Measurements from ENCODE around the gene NPAS3. TPM values are rescaled to one million over a fixed set of nuclear protein-coding genes. Genes with fewer than 3 reads are reported as not detected.

Gene NPAS3
- total RNA-seq, 1 experiment from 2014 or later = 0.35 TPM

- Mint-ChIP-seq H3K9me3 (ENCODE audit: unreplicated experiment) (no peaks in the 10 kb centered on the region), H3K4me1 (ENCODE audit: insufficient read depth, unreplicated experiment) (peaks cover 15% of the 10 kb centered on the region), H3K27ac (ENCODE audit: low read depth, unreplicated experiment) (no peak overlapping the region), H3K27me3 (ENCODE audit: insufficient read depth, unreplicated experiment) (no peaks in the 10 kb centered on the region), H3K36me3 (ENCODE audit: insufficient read depth, unreplicated experiment) (no peaks in the 10 kb centered on the region), H3K4me3 (ENCODE audit: unreplicated experiment) (no peak overlapping the region)
- no TSS peak for BruUV-seq (replicated peaks)
- intact Hi-C loops (cut with micrococcal nuclease) = no loop called here
- POLR2A ChIA-PET = interaction anchor here (1.9 kb wide), 1 partner anchor 11 kb away, joined by 7 read pairs; no protein-coding TSS in a partner anchor
- no peak for TF ChIP-seq CTCF (IDR thresholded peaks at IDR 0.05; ENCODE audit: unreplicated experiment)
- CTCF ChIA-PET = interaction anchor here (0.5 to 0.7 kb wide), 4 partner anchors 15 to 618 kb away, joined by 3 to 6 read pairs (median 4); no protein-coding TSS in a partner anchor
- DNase-seq (ENCODE audit: unreplicated experiment) = no peak
These were observed 754.6 kb downstream of the NPAS3 start for GRCh38 chr14:33693237-33693636.

GRCh38 chr14:33696165-33696564 is 757.5 kb downstream of the NPAS3 start:
- intact Hi-C loops (cut with micrococcal nuclease) = no loop called here
- no peak overlapping the region for H3K4me3 Mint-ChIP-seq (ENCODE audit: unreplicated experiment)
- no peaks in the 10 kb centered on the region for H3K36me3 Mint-ChIP-seq (ENCODE audit: insufficient read depth, unreplicated experiment)
- H3K4me1 Mint-ChIP-seq (ENCODE audit: insufficient read depth, unreplicated experiment) = peaks cover 15% of the 10 kb centered on the region
- no TSS peak for BruUV-seq (replicated peaks)
- CTCF ChIA-PET = interaction anchor here (1.8 kb wide), 1 partner anchor 20 kb away, joined by 6 read pairs; no protein-coding TSS in a partner anchor
- no peaks in the 10 kb centered on the region for H3K27me3 Mint-ChIP-seq (ENCODE audit: insufficient read depth, unreplicated experiment)
- TF ChIP-seq CTCF (IDR thresholded peaks at IDR 0.05; ENCODE audit: unreplicated experiment) = no peak
- no peak overlapping the region for H3K27ac Mint-ChIP-seq (ENCODE audit: low read depth, unreplicated experiment)
- POLR2A ChIA-PET = no interaction called here
- no peak for DNase-seq (ENCODE audit: unreplicated experiment)
- H3K9me3 Mint-ChIP-seq (ENCODE audit: unreplicated experiment) = no peaks in the 10 kb centered on the region

- Mint-ChIP-seq H3K27me3 (ENCODE audit: insufficient read depth, unreplicated experiment) (no peaks in the 10 kb centered on the region), H3K27ac (ENCODE audit: low read depth, unreplicated experiment) (no peak overlapping the region), H3K4me1 (ENCODE audit: insufficient read depth, unreplicated experiment) (no peaks in the 10 kb centered on the region), H3K36me3 (ENCODE audit: insufficient read depth, unreplicated experiment) (no peaks in the 10 kb centered on the region), H3K9me3 (ENCODE audit: unreplicated experiment) (no peaks in the 10 kb centered on the region), H3K4me3 (ENCODE audit: unreplicated experiment) (no peak overlapping the region)
- no peak for TF ChIP-seq CTCF (IDR thresholded peaks at IDR 0.05; ENCODE audit: unreplicated experiment)
- intact Hi-C loops (cut with micrococcal nuclease) = no loop called here
- ChIA-PET CTCF (interaction anchor here (0.8 to 1.1 kb wide), 2 partner anchors 39 to 93 kb away, joined by 3 read pairs; no protein-coding TSS in a partner anchor), POLR2A (interaction anchor here (0.7 kb wide), 1 partner anchor 178 kb away, joined by 3 read pairs; no protein-coding TSS in a partner anchor)
- DNase-seq (ENCODE audit: unreplicated experiment) = no peak
- BruUV-seq (replicated peaks) = no TSS peak
These were observed 760.8 kb downstream of the NPAS3 start for GRCh38 chr14:33699300-33699983.

- Mint-ChIP-seq H3K36me3 (ENCODE audit: insufficient read depth, unreplicated experiment) (no peaks in the 10 kb centered on the region), H3K4me3 (ENCODE audit: unreplicated experiment) (no peak overlapping the region), H3K27me3 (ENCODE audit: insufficient read depth, unreplicated experiment) (no peaks in the 10 kb centered on the region), H3K9me3 (ENCODE audit: unreplicated experiment) (no peaks in the 10 kb centered on the region), H3K4me1 (ENCODE audit: insufficient read depth, unreplicated experiment) (no peaks in the 10 kb centered on the region), H3K27ac (ENCODE audit: low read depth, unreplicated experiment) (no peak overlapping the region)
- ChIA-PET POLR2A (no interaction called here), CTCF (no interaction called here)
- intact Hi-C loops (cut with micrococcal nuclease) = no loop called here
- TF ChIP-seq CTCF (IDR thresholded peaks at IDR 0.05; ENCODE audit: unreplicated experiment) = no peak
- no peak for DNase-seq (ENCODE audit: unreplicated experiment)
- BruUV-seq (replicated peaks) = no TSS peak
These were observed 761.4 kb downstream of the NPAS3 start for GRCh38 chr14:33700052-33700451.
